Ishikawa (cell line): ENCODE data around the gene TRPM3.

Experiments
- CEBPB ChIP-seq: IDR thresholded peaks from 2 replicates; pipeline ENCODE4 v1.6.1; 2012
- CREB1 ChIP-seq: IDR thresholded peaks from 2 replicates; pipeline ENCODE4 v1.6.1; 2012; ENCODE audit warnings: low read depth
- EGR1 ChIP-seq: IDR thresholded peaks from 2 replicates; pipeline ENCODE4 v1.6.1; 2012
- EP300 ChIP-seq: IDR thresholded peaks from 2 replicates; pipeline ENCODE4 v1.6.1; 2012; ENCODE audit warnings: borderline replicate concordance
- FOXM1 ChIP-seq: IDR thresholded peaks from 2 replicates; pipeline ENCODE4 v1.6.1; 2012; ENCODE audit warnings: low read depth, borderline replicate concordance
- MAX ChIP-seq: IDR thresholded peaks from 2 replicates; pipeline ENCODE4 v1.6.1; 2012
- NFIC ChIP-seq: IDR thresholded peaks from 2 replicates; pipeline ENCODE4 v1.6.1; 2012
- RAD21 ChIP-seq: IDR thresholded peaks from 2 replicates; pipeline ENCODE4 v1.6.1; 2012; ENCODE audit warnings: low read depth
- REST ChIP-seq: IDR thresholded peaks from 2 replicates; pipeline ENCODE4 v1.6.1; 2012; ENCODE audit warnings: low read depth, mild to moderate bottlenecking
- TAF1 ChIP-seq: IDR thresholded peaks from 2 replicates; pipeline ENCODE4 v1.6.1; 2012; ENCODE audit warnings: low read depth, mild to moderate bottlenecking
- TCF12 ChIP-seq: IDR thresholded peaks from 2 replicates; pipeline ENCODE4 v1.6.1; 2012; ENCODE audit warnings: low read depth
- TEAD4 ChIP-seq: IDR thresholded peaks from 2 replicates; pipeline ENCODE4 v1.6.1; 2012
- YY1 ChIP-seq: IDR thresholded peaks from 2 replicates; pipeline ENCODE4 v1.6.1; 2012; ENCODE audit warnings: low read depth
- ZBTB7A ChIP-seq: IDR thresholded peaks from 2 replicates; pipeline ENCODE4 v1.6.1; 2012; ENCODE audit warnings: low read depth
- TF ChIP-seq, protein P1 (sequence below): IDR thresholded peaks from 2 replicates; pipeline ENCODE4 v1.6.1; 2012

Gene TRPM3

GRCh38 chr9:70552561-70552960, 568.9 kb downstream of the TRPM3 start:
- no peak for TF ChIP-seq RAD21
- no peak for TF ChIP-seq YY1

- TF ChIP-seq MAX, result no peak
- TF ChIP-seq ZBTB7A, result no peak
- no peak for TF ChIP-seq TAF1
- TF ChIP-seq RAD21, result no peak
- no peak for TF ChIP-seq TCF12
- TF ChIP-seq FOXM1, result no peak
Measured at GRCh38 chr9:70551801-70552200, 569.6 kb downstream of the TRPM3 start.

DNA sequence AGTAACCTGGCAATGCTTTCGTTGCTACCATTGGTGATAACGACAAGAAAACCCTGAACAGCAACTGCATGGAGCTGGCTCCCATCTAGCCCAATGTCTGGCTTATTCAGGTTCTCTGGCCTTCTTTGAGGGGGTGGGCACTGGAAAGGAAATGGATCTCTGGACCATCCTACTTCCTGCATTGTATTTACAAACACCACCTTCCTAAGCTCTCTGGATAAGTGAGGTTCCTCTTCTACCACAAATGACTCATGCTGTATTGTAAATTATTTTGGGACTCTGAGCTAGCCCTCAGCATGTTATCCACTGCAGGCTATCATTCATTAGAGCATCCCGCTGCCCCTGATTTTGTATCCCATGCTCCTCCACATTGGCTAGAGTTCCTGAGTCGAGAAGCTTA, 570.0 kb downstream of the TRPM3 start:
- TF ChIP-seq TAF1 (no peak), REST (no peak), NFIC (no peak), YY1 (no peak), CREB1 (no peak), MAX (no peak), EP300 (no peak), EGR1 (no peak), TCF12 (no peak), CEBPB (no peak), TEAD4 (no peak), ZBTB7A (no peak)
- TF ChIP-seq, protein P1, sequence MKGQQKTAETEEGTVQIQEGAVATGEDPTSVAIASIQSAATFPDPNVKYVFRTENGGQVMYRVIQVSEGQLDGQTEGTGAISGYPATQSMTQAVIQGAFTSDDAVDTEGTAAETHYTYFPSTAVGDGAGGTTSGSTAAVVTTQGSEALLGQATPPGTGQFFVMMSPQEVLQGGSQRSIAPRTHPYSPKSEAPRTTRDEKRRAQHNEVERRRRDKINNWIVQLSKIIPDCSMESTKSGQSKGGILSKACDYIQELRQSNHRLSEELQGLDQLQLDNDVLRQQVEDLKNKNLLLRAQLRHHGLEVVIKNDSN, result no peak

GRCh38 chr9:70549926-70550325, 571.5 kb downstream of the TRPM3 start:
- TF ChIP-seq ZBTB7A (no peak), REST (no peak), TCF12 (no peak), EGR1 (no peak), FOXM1 (no peak), CEBPB (no peak), YY1 (no peak), RAD21 (no peak), TEAD4 (no peak), MAX (no peak), TAF1 (no peak), EP300 (no peak), CREB1 (no peak), NFIC (no peak)
- TF ChIP-seq, protein P1, result no peak

DNA sequence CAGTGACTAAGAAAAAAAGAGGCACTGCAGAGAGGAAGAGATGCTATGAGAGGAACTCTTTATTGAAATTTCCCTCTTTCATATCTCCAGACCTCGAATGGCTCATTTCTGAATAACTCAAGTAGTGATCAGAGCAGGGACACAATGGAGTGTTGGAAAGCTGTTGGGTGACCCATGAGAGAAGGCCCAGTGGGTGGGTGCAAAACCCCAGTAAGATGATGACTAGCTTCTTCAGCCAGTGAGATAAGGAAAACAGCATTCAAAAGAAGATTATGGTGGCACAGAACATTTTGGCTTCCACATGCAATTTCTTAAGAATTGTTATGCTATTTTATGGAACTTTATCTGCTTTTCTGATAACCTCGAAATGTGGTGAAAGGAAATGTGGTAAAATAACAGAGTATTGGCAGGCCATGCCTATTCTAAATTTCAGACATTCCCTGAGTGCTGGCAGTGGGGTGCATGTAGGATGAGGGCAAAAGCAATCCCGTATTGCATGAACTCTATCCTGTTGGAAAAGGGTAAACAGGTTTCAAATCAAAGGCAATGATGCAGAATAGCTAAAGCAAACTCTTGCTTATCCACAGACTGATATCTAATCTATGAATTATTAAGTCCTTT, 579.0 kb downstream of the TRPM3 start:
- no peak for TF ChIP-seq TEAD4

GRCh38 chr9:70540016-70540415, 581.4 kb downstream of the TRPM3 start:
- TF ChIP-seq MAX (no peak), CREB1 (no peak), EP300 (no peak), REST (no peak), TEAD4 (no peak), ZBTB7A (no peak), YY1 (no peak), RAD21 (no peak), CEBPB (no peak), EGR1 (no peak), TAF1 (no peak)
- TF ChIP-seq, protein P1, result no peak
